CD14-positive monocyte (primary cell): Measurements from ENCODE around the gene GRK3. TPM values are rescaled to one million over a fixed set of nuclear protein-coding genes. Genes with fewer than 3 reads are reported as not detected.

Experiments used
- DNase-seq, 3 donors: peaks; one replicate each; pipeline ENCODE4 v3.0.0-alpha.2; 2011 to 2022
- H2AFZ ChIP-seq: 2 replicates; pipeline ENCODE4 v1.6.0; 2012; ENCODE audit warnings: mild to moderate bottlenecking, low read depth, low read length, inconsistent platforms; ENCODE audit not compliant: insufficient read depth, poor library complexity, severe bottlenecking
- H3K27ac ChIP-seq, 2 donors: 1 replicate in 1 of 2; 2 replicates in 1 of 2; pipeline ENCODE4 v1.5.1; 2012 to 2013; ENCODE audit warnings: low read length in 2 of 2, control low read depth in 1 of 2, inconsistent platforms in 1 of 2, low read depth in 1 of 2, mild to moderate bottlenecking in 1 of 2
- H3K27me3 ChIP-seq, 2 donors: one replicate each; pipeline versions ENCODE4 v1.6.0 to v1.6.1; 2011 to 2013; ENCODE audit warnings: low read length in 2 of 2; ENCODE audit not compliant: control insufficient read depth in 2 of 2, insufficient read depth in 2 of 2
- H3K36me3 ChIP-seq, 2 donors: replicated peaks in 1 of 2; 1 replicate in 1 of 2; 2 replicates in 1 of 2; pipeline versions ENCODE4 v1.5.1 to v1.6.1; 2012 to 2013; ENCODE audit warnings: low read length in 2 of 2, control low read depth in 1 of 2, inconsistent platforms in 1 of 2, mild to moderate bottlenecking in 1 of 2; ENCODE audit not compliant: insufficient read depth in 2 of 2, control insufficient read depth in 1 of 2
- H3K4me1 ChIP-seq, 2 donors: 1 replicate in 1 of 2; 2 replicates in 1 of 2; pipeline versions ENCODE4 v1.5.1 to v1.6.1; 2012 to 2013; ENCODE audit warnings: low read length in 2 of 2, control low read depth in 1 of 2, inconsistent platforms in 1 of 2, mild to moderate bottlenecking in 1 of 2, moderate library complexity in 1 of 2; ENCODE audit not compliant: insufficient read depth in 2 of 2, control insufficient read depth in 1 of 2
- H3K4me2 ChIP-seq: replicated peaks from 2 replicates; pipeline ENCODE3; 2012; ENCODE audit warnings: low read length, moderate library complexity, mild to moderate bottlenecking; ENCODE audit not compliant: poor library complexity, severe bottlenecking; ENCODE audit errors: extremely low read depth
- H3K4me3 ChIP-seq, 3 experiments: fragments of 200-600 bp in 1 of 3; sonication (generic) in 1 of 3; replicated peaks in 1 of 3; 1 replicate in 2 of 3; 2 replicates in 1 of 3; pipeline ENCODE4 v1.5.1; 2011 to 2013; ENCODE audit warnings: low read length in 3 of 3, mild to moderate bottlenecking in 3 of 3, control low read depth in 2 of 3, low read depth in 2 of 3, inconsistent platforms in 1 of 3, moderate library complexity in 1 of 3
- H3K79me2 ChIP-seq: 2 replicates; pipeline ENCODE4 v1.6.0; 2012; ENCODE audit warnings: mild to moderate bottlenecking, control low read depth, inconsistent platforms, low read length, moderate library complexity; ENCODE audit not compliant: insufficient read depth
- H3K9ac ChIP-seq: 2 replicates; pipeline ENCODE4 v1.6.0; 2017; ENCODE audit warnings: low read length, mild to moderate bottlenecking; ENCODE audit not compliant: insufficient read depth, poor library complexity, severe bottlenecking
- H3K9me3 ChIP-seq, 2 donors: replicated peaks in 1 of 2; 1 replicate in 1 of 2; 2 replicates in 1 of 2; pipeline versions ENCODE4 v1.5.1 to v1.6.1; 2012 to 2013; ENCODE audit warnings: low read length in 2 of 2, control low read depth in 1 of 2; ENCODE audit not compliant: control insufficient read depth in 1 of 2, insufficient read depth in 1 of 2
- H4K20me1 ChIP-seq: 2 replicates; pipeline ENCODE4 v1.6.0; 2012; ENCODE audit warnings: mild to moderate bottlenecking, low read length, control low read depth, moderate library complexity; ENCODE audit not compliant: insufficient read depth
- H3K27ac Mint-ChIP-seq, 7 donors: one replicate each; pipeline ENCODE4 v1.8.0; 2020; ENCODE audit warnings: mild to moderate bottlenecking in 7 of 7, mixed read lengths in 7 of 7, moderate library complexity in 6 of 7, inconsistent platforms in 2 of 7
- H3K27me3 Mint-ChIP-seq, 3 donors: one replicate each; pipeline ENCODE4 v1.8.0; 2021 to 2022; ENCODE audit warnings: low read depth in 3 of 3, mild to moderate bottlenecking in 3 of 3, mixed read lengths in 3 of 3, moderate library complexity in 3 of 3, inconsistent platforms in 1 of 3
- H3K36me3 Mint-ChIP-seq, 2 donors: one replicate each; pipeline ENCODE4 v1.8.0; 2020; ENCODE audit warnings: mixed read lengths in 2 of 2, inconsistent platforms in 1 of 2, mild to moderate bottlenecking in 1 of 2
- H3K4me1 Mint-ChIP-seq: one replicate; pipeline ENCODE4 v1.8.0; 2020; ENCODE audit warnings: mild to moderate bottlenecking, mixed read lengths
- H3K4me3 Mint-ChIP-seq, 2 donors: one replicate each; pipeline ENCODE4 v1.8.0; 2020; ENCODE audit warnings: mild to moderate bottlenecking in 2 of 2, mixed read lengths in 2 of 2, moderate library complexity in 1 of 2
- H3K9me3 Mint-ChIP-seq, 7 donors: one replicate each; pipeline ENCODE4 v1.8.0; 2020 to 2022; ENCODE audit warnings: mixed read lengths in 7 of 7, mild to moderate bottlenecking in 6 of 7, moderate library complexity in 6 of 7, inconsistent platforms in 2 of 7
- CTCF ChIP-seq: fragments of 200-600 bp; IDR thresholded peaks from one replicate; pipeline ENCODE4 v1.8.0; 2022; ENCODE audit warnings: antibody characterized with exemption, mild to moderate bottlenecking
- WGBS: methylation state at CpG from one replicate; pipeline ENCODE4 v1.1.5; 2013; ENCODE audit warnings: missing lambda C conversion rate; ENCODE audit not compliant: insufficient coverage; 5-methylcytosine and 5-hydroxymethylcytosine counted together
- intact Hi-C, 2 donors: fragments of 100-400 bp; cut with micrococcal nuclease; formaldehyde crosslinking; loops; one replicate each; pipeline versions ENCODE4 v1.15.0 to v1.15.1; 2023
- polyA plus RNA-seq, 3 donors: library from polyadenylated mRNA; depleted of rRNA in 1 of 3; unstranded in 2 of 3; stranded (reverse) in 1 of 3; fragments of 300-500 nt in 2 of 3; fragments of >200 nt in 1 of 3; fragmentation: Illumina TruSeq in 2 of 3; gene quantifications; 1 replicate in 2 of 3; 2 replicates in 1 of 3; pipeline ENCODE4 v1.2.3, GENCODE V29; 2012 to 2021

The GRK3 gene
- polyA plus RNA-seq, 3 donors = 8.3 to 33.3 (median 9.6) TPM

GRCh38 chr22:25757686-25758085 is 193.2 kb downstream of the GRK3 start:
- no CpG with 5 or more reads among the region's 3 CpGs for WGBS
- Histone ChIP-seq H3K79me2 (no peaks in the 10 kb centered on the region), H3K36me3 (no peaks in the 10 kb centered on the region), H3K4me2 (no peak overlapping the region), H3K27ac (no peak overlapping the region), H2AFZ (no peak overlapping the region), H3K9ac (no peak overlapping the region), H3K9me3 (no peaks in the 10 kb centered on the region), H3K27me3 (no peaks in the 10 kb centered on the region), H3K4me3 (no peak overlapping the region), H4K20me1 (no peaks in the 10 kb centered on the region), H3K4me1 (peaks cover 14 to 16% of the 10 kb centered on the region in 2 donors)
- Mint-ChIP-seq H3K36me3 (no peaks in the 10 kb centered on the region), H3K27ac (no peak overlapping the region), H3K27me3 (peaks cover 0 to 12% (median 8%) of the 10 kb centered on the region in 3 donors), H3K4me1 (peaks cover 19% of the 10 kb centered on the region), H3K4me3 (no peak overlapping the region), H3K9me3 (peaks cover 0 to 5% (median 0%) of the 10 kb centered on the region in 7 donors)
- intact Hi-C loops = no loop called here
- TF ChIP-seq CTCF = no peak
- DNase-seq = no peak

- Histone ChIP-seq H3K79me2 (no peaks in the 10 kb centered on the region), H3K9me3 (no peaks in the 10 kb centered on the region), H3K27me3 (no peaks in the 10 kb centered on the region), H3K4me3 (no peak overlapping the region), H3K4me2 (no peak overlapping the region), H3K27ac (no peak overlapping the region), H3K4me1 (peaks cover 14 to 16% of the 10 kb centered on the region in 2 donors), H3K36me3 (no peaks in the 10 kb centered on the region), H4K20me1 (no peaks in the 10 kb centered on the region), H3K9ac (no peak overlapping the region), H2AFZ (no peak overlapping the region)
- no peak for DNase-seq
- Mint-ChIP-seq H3K36me3 (no peaks in the 10 kb centered on the region), H3K4me1 (peaks cover 19% of the 10 kb centered on the region), H3K9me3 (peaks cover 0 to 4% (median 0%) of the 10 kb centered on the region in 7 donors), H3K27ac (no peak overlapping the region), H3K4me3 (peak overlapping the region in 1 of 2 donors; percentile 7), H3K27me3 (peaks cover 0 to 12% (median 8%) of the 10 kb centered on the region in 3 donors)
- TF ChIP-seq CTCF = no peak
- WGBS = 90% methylated on average over 6 of the region's 8 CpGs
- intact Hi-C loops = no loop called here
These were observed 193.8 kb downstream of the GRK3 start for GRCh38 chr22:25758316-25758715.
